ENCODE data around the gene RREB1. TPM values are rescaled to one million over a fixed set of nuclear protein-coding genes. Genes with fewer than 3 reads are reported as not detected.

RREB1 gene
- total and polyA plus RNA-seq, 3 donors from 2014 or later = 30.0 to 79.2 (median 75.0) TPM

GRCh38 chr6:7163661-7164071 lies 55.9 kb downstream of the RREB1 start:
- peaks cover 26% of the 10 kb centered on the region for H3K4me1 ChIP-seq
- WGBS, 2 donors = 75 to 80% methylated on average over 12 of the region's 12 CpGs
- no peak for DNase-seq
- TF ChIP-seq POLR2A (IDR thresholded peaks at IDR 0.05) = no peak
- no peak for TF ChIP-seq CTCF (IDR thresholded peaks at IDR 0.05)
- no peaks in the 10 kb centered on the region for H3K27me3 ChIP-seq
- no peaks in the 10 kb centered on the region for H3K36me3 ChIP-seq (ENCODE audit: low read depth, missing control alignments)
- no peaks in the 10 kb centered on the region for H3K9me3 ChIP-seq
- intact Hi-C loops (cut with DNase I; ENCODE audit: low total_unique reads) = no loop called here
- no peak overlapping the region for H3K4me3 ChIP-seq
- no peak overlapping the region for H3K27ac ChIP-seq

GRCh38 chr6:7164536-7165001 lies 56.8 kb downstream of the RREB1 start:
- peak overlapping the region in 1 of 2 donors; percentile 11 for H3K27ac ChIP-seq
- no peak for DNase-seq
- H3K27me3 ChIP-seq = no peaks in the 10 kb centered on the region
- H3K36me3 ChIP-seq (ENCODE audit: low read depth, missing control alignments) = no peaks in the 10 kb centered on the region
- H3K4me3 ChIP-seq = no peak overlapping the region
- TF ChIP-seq CTCF (IDR thresholded peaks at IDR 0.05) (no peak), POLR2A (IDR thresholded peaks at IDR 0.05) (no peak)
- H3K9me3 ChIP-seq = no peaks in the 10 kb centered on the region
- WGBS, 2 donors = 37 to 55% methylated on average over 5 of the region's 5 CpGs
- H3K4me1 ChIP-seq = peaks cover 35% of the 10 kb centered on the region
- intact Hi-C loops (cut with DNase I; ENCODE audit: low total_unique reads) = no loop called here

GRCh38 chr6:7165002-7165889 lies 57.5 kb downstream of the RREB1 start:
- 56 to 63% methylated on average over 11 of the region's 11 CpGs for WGBS, 2 donors
- peak overlapping the region in 1 of 2 donors; percentile 11 for H3K27ac ChIP-seq

GRCh38 chr6:7165890-7166267 lies 58.1 kb downstream of the RREB1 start:
- no peak for DNase-seq
- TF ChIP-seq POLR2A (IDR thresholded peaks at IDR 0.05) = no peak
- no peak for TF ChIP-seq CTCF (IDR thresholded peaks at IDR 0.05)

More at GRCh38 chr6:7165002-7165889, 57.5 kb downstream of the RREB1 start:
- DNase-seq = no peak
- intact Hi-C loops (cut with DNase I; ENCODE audit: low total_unique reads) = no loop called here
- H3K4me3 ChIP-seq = no peak overlapping the region
- H3K36me3 ChIP-seq (ENCODE audit: low read depth, missing control alignments) = no peaks in the 10 kb centered on the region
- no peaks in the 10 kb centered on the region for H3K27me3 ChIP-seq
- no peaks in the 10 kb centered on the region for H3K9me3 ChIP-seq
- no peak for TF ChIP-seq CTCF (IDR thresholded peaks at IDR 0.05)
- no peak for TF ChIP-seq POLR2A (IDR thresholded peaks at IDR 0.05)
- peaks cover 42% of the 10 kb centered on the region for H3K4me1 ChIP-seq

More at GRCh38 chr6:7165890-7166267, 58.1 kb downstream of the RREB1 start:
- Histone ChIP-seq H3K27ac (no peak overlapping the region), H3K9me3 (no peaks in the 10 kb centered on the region), H3K36me3 (ENCODE audit: low read depth, missing control alignments) (no peaks in the 10 kb centered on the region), H3K27me3 (no peaks in the 10 kb centered on the region), H3K4me3 (no peak overlapping the region), H3K4me1 (peaks cover 47% of the 10 kb centered on the region)
- WGBS, 2 donors = 78 to 81% methylated on average over 4 of the region's 4 CpGs
- intact Hi-C loops (cut with DNase I; ENCODE audit: low total_unique reads) = no loop called here

Measured in testis (tissue), 3 donors.